ENCODE results near the gene PLAC9. TPM values are rescaled to one million over a fixed set of nuclear protein-coding genes. Genes with fewer than 3 reads are reported as not detected.

Gene PLAC9
- total and polyA plus RNA-seq, 2 donors (not counting 3 experiments of a cell fraction or from before 2014, with no cell fraction given): 1.7 to 2.0 TPM

DNA sequence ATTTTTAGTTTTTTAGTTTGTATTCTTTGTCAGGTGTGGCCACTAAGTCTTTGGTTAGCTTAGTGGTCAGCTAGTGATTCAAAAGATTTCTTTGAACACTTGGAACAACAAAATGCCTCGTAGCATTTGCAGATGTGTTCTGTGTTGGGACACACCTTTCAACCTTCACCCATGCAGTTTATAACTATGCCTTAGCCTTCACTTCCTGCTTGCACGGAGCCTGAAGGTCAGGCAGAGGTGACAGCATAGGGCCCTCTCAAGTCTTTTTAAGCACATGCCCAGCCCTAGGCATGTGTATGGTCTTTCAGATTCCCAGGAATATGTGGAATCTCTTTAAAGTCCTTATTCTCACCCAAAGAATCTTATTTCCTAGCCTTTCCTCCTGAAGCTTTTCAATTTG, 17.6 kb downstream of the PLAC9 start:
- H3K27me3 ChIP-seq (ENCODE audit: control insufficient read depth in 2 of 2, insufficient read depth in 2 of 2, low read length in 2 of 2): no peaks in the 10 kb centered on the region
- no peaks in the 10 kb centered on the region for H3K79me2 ChIP-seq (ENCODE audit: control insufficient read depth, insufficient read depth, low read length)
- ChIA-PET CTCF (interaction anchor here (1.8 to 3.0 kb wide), 3 partner anchors 15 to 73 kb away, joined by 6 to 19 read pairs (median 6); no protein-coding TSS in a partner anchor), POLR2A (no interaction called here)
- no peak overlapping the region for H2AFZ ChIP-seq (ENCODE audit: low read depth, low read length)
- DNase-seq (ENCODE audit: low read depth, low spot score): no peak
- no peaks in the 10 kb centered on the region for H3K9me3 ChIP-seq (replicated peaks; ENCODE audit: control insufficient read depth, insufficient read depth, low read length)
- H4K20me1 ChIP-seq (replicated peaks; ENCODE audit: control insufficient read depth, extremely low read depth, insufficient read depth, low read length): no peaks in the 10 kb centered on the region
- FAIRE-seq: no peak
- intact Hi-C loops (cut with micrococcal nuclease) (no loop called here), dilution Hi-C loops (cut with MboI; ENCODE audit: extremely low pct_ligation_motif_present, low sequenced_read_pairs) (no loop called here)
- H3K4me1 ChIP-seq (ENCODE audit: control insufficient read depth, extremely low read depth, insufficient read depth, low read length): peaks cover 8% of the 10 kb centered on the region
- no peak overlapping the region for H3K4me2 ChIP-seq (ENCODE audit: insufficient read depth, low read length)
- H3K36me3 ChIP-seq (ENCODE audit: control insufficient read depth in 2 of 2, extremely low read depth in 1 of 2, insufficient read depth in 2 of 2, low read length in 2 of 2): peaks cover 3 to 4% of the 10 kb centered on the region in 2 experiments
- H3K4me3 ChIP-seq (replicated peaks in 1 of 3; ENCODE audit: insufficient read depth in 1 of 3, low read depth in 1 of 3, low read length in 3 of 3): no peak overlapping the region
- H3K9me1 ChIP-seq (replicated peaks; ENCODE audit: control insufficient read depth, extremely low read depth, insufficient read depth, low read length): no peaks in the 10 kb centered on the region
- TF ChIP-seq MYC (IDR thresholded peaks at IDR 0.05; ENCODE audit: low read depth, low read length): no peak
- no peak for TF ChIP-seq JUN (IDR thresholded peaks at IDR 0.05; ENCODE audit: borderline replicate concordance, insufficient read depth, insufficient read length, low read depth)
- no peak for TF ChIP-seq EZH2 (IDR thresholded peaks at IDR 0.05; ENCODE audit: borderline replicate concordance, low read depth, low read length, severe bottlenecking)
- TF ChIP-seq, protein P1, sequence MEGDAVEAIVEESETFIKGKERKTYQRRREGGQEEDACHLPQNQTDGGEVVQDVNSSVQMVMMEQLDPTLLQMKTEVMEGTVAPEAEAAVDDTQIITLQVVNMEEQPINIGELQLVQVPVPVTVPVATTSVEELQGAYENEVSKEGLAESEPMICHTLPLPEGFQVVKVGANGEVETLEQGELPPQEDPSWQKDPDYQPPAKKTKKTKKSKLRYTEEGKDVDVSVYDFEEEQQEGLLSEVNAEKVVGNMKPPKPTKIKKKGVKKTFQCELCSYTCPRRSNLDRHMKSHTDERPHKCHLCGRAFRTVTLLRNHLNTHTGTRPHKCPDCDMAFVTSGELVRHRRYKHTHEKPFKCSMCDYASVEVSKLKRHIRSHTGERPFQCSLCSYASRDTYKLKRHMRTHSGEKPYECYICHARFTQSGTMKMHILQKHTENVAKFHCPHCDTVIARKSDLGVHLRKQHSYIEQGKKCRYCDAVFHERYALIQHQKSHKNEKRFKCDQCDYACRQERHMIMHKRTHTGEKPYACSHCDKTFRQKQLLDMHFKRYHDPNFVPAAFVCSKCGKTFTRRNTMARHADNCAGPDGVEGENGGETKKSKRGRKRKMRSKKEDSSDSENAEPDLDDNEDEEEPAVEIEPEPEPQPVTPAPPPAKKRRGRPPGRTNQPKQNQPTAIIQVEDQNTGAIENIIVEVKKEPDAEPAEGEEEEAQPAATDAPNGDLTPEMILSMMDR (IDR thresholded peaks at IDR 0.05; ENCODE audit: extremely low read depth in 1 of 2, insufficient read depth in 1 of 2, low read depth in 1 of 2, low read length in 2 of 2): no peak
- no peak for TF ChIP-seq POLR2A (IDR thresholded peaks at IDR 0.05; ENCODE audit: low read depth, low read length)
- TF ChIP-seq POLR2AphosphoS5 (IDR thresholded peaks at IDR 0.05; ENCODE audit: insufficient read depth, low read depth, low read length): no peak
- TF ChIP-seq GATA2 (IDR thresholded peaks at IDR 0.05; ENCODE audit: insufficient read depth, insufficient read length, low read depth, low read length): no peak
- TF ChIP-seq FOS (IDR thresholded peaks at IDR 0.05; ENCODE audit: borderline replicate concordance, insufficient read depth, low read length): no peak
- TF ChIP-seq, protein P2, sequence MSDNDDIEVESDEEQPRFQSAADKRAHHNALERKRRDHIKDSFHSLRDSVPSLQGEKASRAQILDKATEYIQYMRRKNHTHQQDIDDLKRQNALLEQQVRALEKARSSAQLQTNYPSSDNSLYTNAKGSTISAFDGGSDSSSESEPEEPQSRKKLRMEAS (IDR thresholded peaks at IDR 0.05; ENCODE audit: insufficient read depth, insufficient read length): no peak
- no TSS peak for BruUV-seq (replicated peaks)
- H3K9ac ChIP-seq (replicated peaks; ENCODE audit: extremely low read depth, insufficient read depth, low read length): no peak overlapping the region
- H3K27ac ChIP-seq (ENCODE audit: insufficient read depth, low read depth, low read length): no peak overlapping the region
